ENCODE measurements around the gene PPFIA1.
A peak's percentile ranks its signal among the peaks of the same experiment; 100 is the strongest.

The PPFIA1 gene

DNA sequence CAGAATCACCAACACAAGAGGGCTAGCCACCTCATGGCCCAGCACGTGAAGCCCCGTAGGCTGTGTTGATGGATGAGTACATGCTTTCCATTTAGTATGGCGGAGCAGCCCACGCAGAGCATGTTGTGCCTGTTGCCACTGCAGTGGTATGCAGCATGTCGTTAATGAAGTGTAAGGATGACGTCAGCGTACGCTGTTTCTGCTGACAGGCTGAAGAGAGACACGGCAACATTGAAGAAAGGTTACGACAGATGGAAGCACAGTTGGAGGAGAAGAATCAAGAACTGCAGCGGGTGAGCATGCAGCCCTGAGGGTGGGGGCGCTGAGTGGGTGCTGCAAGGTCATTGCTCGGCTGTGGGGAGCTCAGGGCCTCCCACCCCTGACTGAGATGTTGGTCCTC, 62.8 kb downstream of the PPFIA1 start:
- peak; percentile 46 for DNase-seq (ENCODE audit: low read depth)

DNA sequence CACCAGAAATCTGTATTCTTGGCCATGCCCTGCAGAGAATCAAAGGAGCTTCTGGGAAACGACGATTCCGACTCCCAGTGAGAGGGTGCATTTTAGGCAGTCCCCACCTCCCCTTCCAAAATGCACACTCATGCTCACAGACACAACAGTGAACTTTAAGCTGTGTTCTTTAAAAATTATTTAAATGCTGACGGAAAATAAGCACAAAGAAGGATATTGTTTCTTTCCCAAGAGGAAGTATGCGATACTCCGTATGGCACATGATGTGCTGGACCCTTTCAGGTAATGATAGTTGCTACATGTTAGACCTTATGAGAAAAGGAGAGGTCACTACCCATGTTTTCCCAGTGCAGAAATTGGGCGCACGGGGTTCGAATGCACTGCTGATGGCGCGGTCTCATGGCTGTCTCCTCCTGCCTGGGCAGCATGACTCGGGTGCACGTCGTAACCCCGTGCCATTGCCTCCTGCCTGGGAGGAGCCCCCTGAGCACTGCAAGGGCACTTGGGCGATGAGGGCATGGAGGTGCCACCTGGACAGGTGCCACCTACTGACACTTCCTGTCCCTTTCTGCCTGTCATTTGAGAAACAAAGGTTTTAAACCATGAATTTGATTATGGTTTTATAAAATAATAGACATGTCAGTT, 64.0 kb downstream of the PPFIA1 start:
- H3K4me3 ChIP-seq (replicated peaks; ENCODE audit: low read depth, low read length), result no peak overlapping the region
- TF ChIP-seq, protein P1, sequence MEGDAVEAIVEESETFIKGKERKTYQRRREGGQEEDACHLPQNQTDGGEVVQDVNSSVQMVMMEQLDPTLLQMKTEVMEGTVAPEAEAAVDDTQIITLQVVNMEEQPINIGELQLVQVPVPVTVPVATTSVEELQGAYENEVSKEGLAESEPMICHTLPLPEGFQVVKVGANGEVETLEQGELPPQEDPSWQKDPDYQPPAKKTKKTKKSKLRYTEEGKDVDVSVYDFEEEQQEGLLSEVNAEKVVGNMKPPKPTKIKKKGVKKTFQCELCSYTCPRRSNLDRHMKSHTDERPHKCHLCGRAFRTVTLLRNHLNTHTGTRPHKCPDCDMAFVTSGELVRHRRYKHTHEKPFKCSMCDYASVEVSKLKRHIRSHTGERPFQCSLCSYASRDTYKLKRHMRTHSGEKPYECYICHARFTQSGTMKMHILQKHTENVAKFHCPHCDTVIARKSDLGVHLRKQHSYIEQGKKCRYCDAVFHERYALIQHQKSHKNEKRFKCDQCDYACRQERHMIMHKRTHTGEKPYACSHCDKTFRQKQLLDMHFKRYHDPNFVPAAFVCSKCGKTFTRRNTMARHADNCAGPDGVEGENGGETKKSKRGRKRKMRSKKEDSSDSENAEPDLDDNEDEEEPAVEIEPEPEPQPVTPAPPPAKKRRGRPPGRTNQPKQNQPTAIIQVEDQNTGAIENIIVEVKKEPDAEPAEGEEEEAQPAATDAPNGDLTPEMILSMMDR (IDR thresholded peaks at IDR 0.05; ENCODE audit: low read length, missing control alignments), result no peak
- DNase-seq (ENCODE audit: low read depth), result no peak

More for the DNA sequence above, 62.8 kb downstream of the PPFIA1 start:
- no peak overlapping the region for H3K4me3 ChIP-seq (replicated peaks; ENCODE audit: low read depth, low read length)
- TF ChIP-seq, protein P1 (IDR thresholded peaks at IDR 0.05; ENCODE audit: low read length, missing control alignments), result no peak

DNA sequence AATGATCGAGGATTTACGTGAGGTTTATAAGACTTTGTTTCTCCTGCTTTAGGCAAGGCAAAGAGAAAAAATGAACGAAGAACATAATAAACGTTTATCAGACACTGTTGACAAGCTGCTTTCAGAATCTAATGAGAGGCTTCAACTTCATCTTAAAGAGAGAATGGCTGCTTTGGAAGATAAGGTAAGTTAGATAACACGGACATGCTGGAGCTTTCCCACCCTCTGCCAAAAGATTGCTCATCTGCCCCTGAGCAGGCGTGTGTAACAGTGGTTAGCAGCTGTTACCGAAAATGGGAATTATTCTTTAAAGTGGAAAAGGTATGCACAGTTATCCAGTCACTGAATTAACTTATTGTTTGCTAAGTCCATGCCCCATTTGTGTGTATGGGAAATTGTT, 65.0 kb downstream of the PPFIA1 start:
- TF ChIP-seq, protein P1 (IDR thresholded peaks at IDR 0.05; ENCODE audit: low read length, missing control alignments), result no peak
- DNase-seq (ENCODE audit: low read depth), result no peak
- no peak overlapping the region for H3K4me3 ChIP-seq (replicated peaks; ENCODE audit: low read depth, low read length)

DNA sequence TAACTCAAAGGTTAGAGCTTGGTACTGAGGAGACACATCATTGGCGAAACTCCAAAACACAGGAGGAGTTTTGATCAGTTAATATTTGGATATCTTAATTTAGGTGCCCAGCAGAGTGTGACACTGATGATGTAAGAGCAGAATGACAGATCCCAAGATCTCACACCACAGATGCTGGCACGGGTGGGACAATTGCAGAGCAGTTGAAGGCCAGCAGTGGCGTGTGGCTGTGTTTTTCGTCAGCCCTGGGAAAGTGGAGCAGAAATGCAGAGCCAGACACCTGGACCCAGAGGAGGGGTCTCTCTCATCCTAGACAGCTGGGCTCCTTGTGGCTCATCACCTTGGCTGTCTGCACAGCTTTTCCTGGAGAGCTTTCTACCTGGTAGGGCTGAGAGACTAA, 68.1 kb downstream of the PPFIA1 start:
- no peak overlapping the region for H3K4me3 ChIP-seq (replicated peaks; ENCODE audit: low read depth, low read length)
- TF ChIP-seq, protein P1 (IDR thresholded peaks at IDR 0.05; ENCODE audit: low read length, missing control alignments), result no peak
- DNase-seq (ENCODE audit: low read depth), result no peak

DNA sequence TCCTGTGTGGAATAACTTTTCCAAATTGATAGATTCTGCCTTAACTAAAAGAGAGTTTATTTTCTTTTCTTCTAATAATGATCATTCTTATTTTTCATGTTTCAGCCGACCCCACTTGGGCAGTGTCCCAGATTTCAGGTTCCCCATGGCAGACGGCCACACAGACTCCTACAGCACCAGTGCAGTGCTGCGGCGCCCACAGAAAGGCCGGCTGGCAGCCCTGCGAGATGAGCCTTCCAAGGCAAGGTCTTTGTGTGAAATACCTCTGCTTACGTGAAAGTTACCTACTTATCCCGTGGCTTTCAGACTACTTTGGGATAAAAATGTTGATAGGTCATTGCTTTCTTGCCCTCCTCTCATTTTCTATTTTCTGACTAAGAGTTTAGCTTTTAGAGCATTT, 68.6 kb downstream of the PPFIA1 start:
- H3K4me3 ChIP-seq (replicated peaks; ENCODE audit: low read depth, low read length), result no peak overlapping the region
- DNase-seq (ENCODE audit: low read depth), result no peak
- TF ChIP-seq, protein P1 (IDR thresholded peaks at IDR 0.05; ENCODE audit: low read length, missing control alignments), result no peak

DNA sequence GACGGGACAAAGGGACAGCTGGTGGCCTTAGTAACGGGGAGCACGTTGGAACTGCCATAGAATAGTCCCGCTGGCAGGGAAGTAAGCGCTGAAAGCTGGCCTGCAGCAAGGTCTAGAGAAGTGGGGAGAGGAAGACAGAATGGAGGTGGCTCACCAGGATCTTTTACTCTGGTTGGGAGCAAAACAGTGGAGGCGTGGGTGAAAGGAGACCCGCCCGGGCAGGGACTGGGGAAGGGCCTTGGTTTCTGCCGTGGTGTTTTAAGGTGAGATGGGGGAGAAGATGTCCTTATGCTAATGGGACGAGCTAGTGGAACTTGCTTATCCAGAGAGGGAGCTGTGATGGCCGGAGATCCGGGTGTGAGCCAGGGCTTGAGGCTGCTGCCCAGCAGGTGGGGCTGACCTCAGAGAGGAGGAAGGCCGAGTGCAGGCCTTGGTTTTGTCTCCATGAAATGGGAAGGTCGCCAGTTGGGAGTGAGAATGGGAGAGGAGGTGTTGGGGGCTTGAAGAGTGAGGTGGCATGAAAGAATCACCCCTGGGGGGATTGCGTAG, 71.5 kb downstream of the PPFIA1 start:
- no peak for DNase-seq (ENCODE audit: low read depth)
- no peak overlapping the region for H3K4me3 ChIP-seq (replicated peaks; ENCODE audit: low read depth, low read length)
- TF ChIP-seq, protein P1 (IDR thresholded peaks at IDR 0.05; ENCODE audit: low read length, missing control alignments), result no peak

DNA sequence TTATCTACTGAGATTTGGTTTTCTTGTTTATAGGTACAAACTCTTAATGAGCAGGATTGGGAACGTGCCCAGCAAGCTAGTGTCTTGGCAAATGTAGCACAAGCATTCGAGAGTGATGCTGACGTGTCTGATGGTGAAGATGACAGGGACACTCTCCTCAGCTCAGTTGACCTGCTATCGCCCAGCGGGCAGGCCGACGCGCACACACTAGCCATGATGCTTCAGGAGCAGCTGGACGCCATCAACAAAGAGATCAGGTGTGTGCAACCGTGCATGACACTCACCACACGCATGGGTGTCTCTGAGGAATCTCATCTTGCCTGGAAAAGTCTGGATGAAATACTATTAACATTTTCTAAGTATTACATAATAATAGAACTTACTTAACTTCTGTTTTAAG, 73.1 kb downstream of the PPFIA1 start:
- TF ChIP-seq, protein P1 (IDR thresholded peaks at IDR 0.05; ENCODE audit: low read length, missing control alignments), result no peak
- DNase-seq (ENCODE audit: low read depth), result no peak
- no peak overlapping the region for H3K4me3 ChIP-seq (replicated peaks; ENCODE audit: low read depth, low read length)

All from fibroblast of pulmonary artery (primary cell).